Muscle layer of duodenum (tissue), 2 donors: ENCODE results near the gene VAV2.

Experiments used
- H3K27ac ChIP-seq: one replicate; pipeline ENCODE4 v1.7.0; 2013; ENCODE audit warnings: mild to moderate bottlenecking, low read length
- H3K27me3 ChIP-seq: one replicate; pipeline ENCODE4 v1.7.0; 2013; ENCODE audit warnings: low read depth, mild to moderate bottlenecking, control low read depth, low read length
- H3K36me3 ChIP-seq, 2 donors: one replicate each; pipeline ENCODE4 v1.7.0; 2013; ENCODE audit warnings: low read length in 2 of 2, control low read depth in 1 of 2, mild to moderate bottlenecking in 1 of 2; ENCODE audit not compliant: insufficient read depth in 2 of 2, control insufficient read depth in 1 of 2
- H3K4me1 ChIP-seq, 2 donors: one replicate each; pipeline ENCODE4 v1.7.0; 2013; ENCODE audit warnings: low read length in 2 of 2, mild to moderate bottlenecking in 2 of 2, control low read depth in 1 of 2, moderate library complexity in 1 of 2; ENCODE audit not compliant: insufficient read depth in 2 of 2, control insufficient read depth in 1 of 2
- H3K4me3 ChIP-seq, 2 donors: one replicate each; pipeline ENCODE4 v1.7.0; 2013; ENCODE audit warnings: low read length in 2 of 2, low read depth in 1 of 2, mild to moderate bottlenecking in 1 of 2
- H3K9me3 ChIP-seq, 2 donors: one replicate each; pipeline ENCODE4 v1.7.0; 2013; ENCODE audit warnings: low read length in 2 of 2, control low read depth in 1 of 2, mild to moderate bottlenecking in 1 of 2; ENCODE audit not compliant: control insufficient read depth in 1 of 2
- donor health status: healthy.

Gene VAV2

GRCh38 chr9:133882849-133883755 lies 109.0 kb downstream of the VAV2 start:
- no peaks in the 10 kb centered on the region for H3K36me3 ChIP-seq
- no peak overlapping the region for H3K4me3 ChIP-seq
- no peak overlapping the region for H3K27ac ChIP-seq
- no peaks in the 10 kb centered on the region for H3K9me3 ChIP-seq
- H3K4me1 ChIP-seq = no peaks in the 10 kb centered on the region
- no peaks in the 10 kb centered on the region for H3K27me3 ChIP-seq

DNA sequence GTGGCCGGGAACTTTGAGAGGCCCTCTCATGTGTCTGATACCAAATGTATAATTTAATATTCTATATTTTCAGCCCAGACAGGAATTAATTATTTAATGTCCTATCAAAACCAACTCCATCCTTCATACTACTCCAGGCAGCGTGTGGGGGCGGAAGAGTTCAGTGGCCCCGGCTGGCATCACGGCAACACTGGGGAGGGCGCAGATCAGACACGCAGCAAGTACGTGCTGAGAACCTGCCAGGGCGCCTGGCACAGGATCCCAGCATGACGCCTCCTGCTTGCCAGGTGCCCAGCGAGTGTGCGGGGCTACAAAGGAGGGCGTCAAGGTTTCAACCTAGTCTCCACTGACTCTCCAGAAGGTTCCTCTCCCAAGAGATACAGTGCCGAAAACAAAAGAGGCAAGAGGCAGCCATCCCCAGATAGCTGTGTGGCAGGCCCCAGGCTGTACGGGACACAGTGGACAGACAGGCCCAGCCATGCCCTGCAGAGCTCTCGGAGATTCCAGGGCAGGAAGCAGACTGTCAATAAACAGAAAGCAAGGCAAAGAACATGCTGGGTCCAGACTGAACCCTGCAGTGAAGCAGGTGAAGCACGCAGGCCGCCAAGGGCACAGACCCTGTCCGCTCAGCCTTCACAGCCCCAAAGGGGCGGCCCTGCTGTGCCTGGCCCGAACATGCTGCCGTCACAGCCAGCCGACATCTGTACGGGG lies 110.3 kb downstream of the VAV2 start:
- H3K27ac ChIP-seq = no peak overlapping the region
- no peaks in the 10 kb centered on the region for H3K4me1 ChIP-seq

GRCh38 chr9:133880851-133881661 lies 111.1 kb downstream of the VAV2 start:
- no peak overlapping the region for H3K4me3 ChIP-seq
- H3K9me3 ChIP-seq = no peaks in the 10 kb centered on the region
- no peak overlapping the region for H3K27ac ChIP-seq
- no peaks in the 10 kb centered on the region for H3K27me3 ChIP-seq
- no peaks in the 10 kb centered on the region for H3K36me3 ChIP-seq
- no peaks in the 10 kb centered on the region for H3K4me1 ChIP-seq

More for the DNA sequence above, 110.3 kb downstream of the VAV2 start:
- no peaks in the 10 kb centered on the region for H3K27me3 ChIP-seq
- H3K36me3 ChIP-seq = no peaks in the 10 kb centered on the region
- no peak overlapping the region for H3K4me3 ChIP-seq
- no peaks in the 10 kb centered on the region for H3K9me3 ChIP-seq

- Histone ChIP-seq H3K36me3 (no peaks in the 10 kb centered on the region), H3K9me3 (no peaks in the 10 kb centered on the region), H3K27ac (no peak overlapping the region), H3K27me3 (no peaks in the 10 kb centered on the region), H3K4me1 (no peaks in the 10 kb centered on the region), H3K4me3 (no peak overlapping the region)
Measured at GRCh38 chr9:133880136-133880535, 112.0 kb downstream of the VAV2 start.

GRCh38 chr9:133879615-133880014 lies 112.5 kb downstream of the VAV2 start:
- H3K4me1 ChIP-seq = no peaks in the 10 kb centered on the region
- H3K4me3 ChIP-seq = no peak overlapping the region

DNA sequence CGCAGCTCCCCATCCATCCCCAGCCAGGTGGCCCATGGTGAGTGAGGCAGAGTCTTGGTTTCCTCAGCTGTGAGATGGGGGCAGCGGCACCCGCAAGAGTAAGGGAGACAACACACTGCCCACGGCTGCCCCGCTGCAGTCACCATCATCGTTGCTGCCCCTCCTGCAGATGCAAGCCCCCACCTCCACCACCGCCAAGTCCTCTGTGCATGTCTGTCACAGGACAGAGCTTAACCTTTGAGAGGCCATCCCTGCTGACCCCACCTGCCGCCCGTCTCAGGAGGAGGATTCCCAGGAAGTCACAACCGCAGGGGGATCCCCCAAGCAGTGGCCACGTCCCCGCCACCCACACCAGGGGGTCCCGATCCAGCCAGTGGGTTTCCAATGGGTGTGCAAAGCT lies 113.7 kb downstream of the VAV2 start:
- Histone ChIP-seq H3K36me3 (no peaks in the 10 kb centered on the region), H3K4me3 (no peak overlapping the region), H3K27ac (no peak overlapping the region), H3K27me3 (no peaks in the 10 kb centered on the region), H3K4me1 (no peaks in the 10 kb centered on the region), H3K9me3 (no peaks in the 10 kb centered on the region)

More at GRCh38 chr9:133879615-133880014, 112.5 kb downstream of the VAV2 start:
- no peak overlapping the region for H3K27ac ChIP-seq
- H3K9me3 ChIP-seq = no peaks in the 10 kb centered on the region
- H3K36me3 ChIP-seq = no peaks in the 10 kb centered on the region
- H3K27me3 ChIP-seq = no peaks in the 10 kb centered on the region

- no peak overlapping the region for H3K4me3 ChIP-seq
- H3K4me1 ChIP-seq = no peaks in the 10 kb centered on the region
- no peaks in the 10 kb centered on the region for H3K36me3 ChIP-seq
- H3K27ac ChIP-seq = no peak overlapping the region
- no peaks in the 10 kb centered on the region for H3K27me3 ChIP-seq
- H3K9me3 ChIP-seq = no peaks in the 10 kb centered on the region
Measured at GRCh38 chr9:133877967-133878366, 114.2 kb downstream of the VAV2 start.

DNA sequence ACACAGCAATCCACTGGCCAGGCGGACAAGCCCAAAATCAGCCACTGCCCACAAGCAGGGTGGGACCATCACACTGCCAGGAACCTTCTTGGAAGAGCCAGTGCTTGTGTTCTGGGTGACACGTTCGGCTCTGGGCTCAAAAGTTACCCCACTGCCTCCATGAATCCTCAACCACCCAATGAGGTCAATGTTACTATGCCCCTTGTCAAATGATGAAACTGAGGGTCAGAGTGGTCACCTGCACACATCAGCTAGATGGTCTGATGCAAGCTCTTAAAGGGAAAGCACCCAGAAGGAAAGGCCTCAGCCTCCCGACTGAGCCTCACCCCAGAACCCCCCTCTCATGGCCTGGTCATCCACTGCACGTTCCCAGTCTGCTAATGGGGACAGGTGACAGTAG lies 114.8 kb downstream of the VAV2 start:
- no peaks in the 10 kb centered on the region for H3K36me3 ChIP-seq
- no peaks in the 10 kb centered on the region for H3K4me1 ChIP-seq

DNA sequence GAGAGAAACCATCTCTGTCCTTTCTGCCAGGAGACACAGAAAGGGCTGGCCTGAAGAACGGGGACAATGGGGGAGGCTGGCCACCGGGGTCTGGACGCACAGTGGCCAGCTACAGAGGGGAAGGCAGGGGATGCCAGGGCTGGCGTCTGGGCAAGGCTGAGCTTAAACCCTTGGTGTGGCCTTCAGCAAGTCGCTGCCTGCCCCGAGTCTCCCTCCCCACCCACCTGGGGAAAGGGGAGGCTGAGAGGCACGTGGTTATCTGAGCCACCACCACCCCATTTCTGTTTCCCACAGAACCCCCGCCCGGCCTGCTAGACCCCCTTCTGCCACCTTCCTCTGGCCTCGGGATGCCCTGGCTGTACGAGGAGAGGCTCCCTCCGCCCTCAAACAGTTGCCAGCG lies 115.3 kb downstream of the VAV2 start:
- Histone ChIP-seq H3K27me3 (no peaks in the 10 kb centered on the region), H3K9me3 (no peaks in the 10 kb centered on the region), H3K4me3 (no peak overlapping the region), H3K27ac (no peak overlapping the region), H3K4me1 (no peaks in the 10 kb centered on the region), H3K36me3 (no peaks in the 10 kb centered on the region)

More for the DNA sequence above, 114.8 kb downstream of the VAV2 start:
- H3K27me3 ChIP-seq = no peaks in the 10 kb centered on the region
- no peak overlapping the region for H3K27ac ChIP-seq
- H3K9me3 ChIP-seq = no peaks in the 10 kb centered on the region
- H3K4me3 ChIP-seq = no peak overlapping the region

GRCh38 chr9:133876144-133876543 lies 116.0 kb downstream of the VAV2 start:
- H3K4me1 ChIP-seq = no peaks in the 10 kb centered on the region
- no peaks in the 10 kb centered on the region for H3K9me3 ChIP-seq
- no peak overlapping the region for H3K4me3 ChIP-seq
- no peaks in the 10 kb centered on the region for H3K36me3 ChIP-seq
- H3K27me3 ChIP-seq = no peaks in the 10 kb centered on the region
- H3K27ac ChIP-seq = no peak overlapping the region

GRCh38 chr9:133875131-133875530 lies 117.0 kb downstream of the VAV2 start:
- no peaks in the 10 kb centered on the region for H3K36me3 ChIP-seq
- no peaks in the 10 kb centered on the region for H3K4me1 ChIP-seq
- no peaks in the 10 kb centered on the region for H3K9me3 ChIP-seq
- H3K27me3 ChIP-seq = no peaks in the 10 kb centered on the region
- H3K27ac ChIP-seq = no peak overlapping the region
- H3K4me3 ChIP-seq = no peak overlapping the region
